Suppressor macrophage (primary cell): ENCODE measurements around the gene LRRC37B.
"Not testable (repeated sequence)": the region's sequence is repeated elsewhere in the genome, so short reads cannot be mapped to it uniquely, and the experiment has no call there.

Experiments
- DNase-seq, 4 experiments: peaks; one replicate each; pipeline ENCODE4 v3.0.0-alpha.2; 2020 to 2022

Gene LRRC37B

GRCh38 chr17:32099686-32100085 is 92.5 kb downstream of the LRRC37B start:
- no peak for DNase-seq

GRCh38 chr17:32100323-32100722 is 93.1 kb downstream of the LRRC37B start:
- not testable (repeated sequence) for DNase-seq

GRCh38 chr17:32100971-32101631 is 93.9 kb downstream of the LRRC37B start:
- DNase-seq, result peak in 3 of 4 experiments; percentile 18 to 32 (median 20)

GRCh38 chr17:32102172-32102571 is 95.0 kb downstream of the LRRC37B start:
- DNase-seq, result no peak

- no peak for DNase-seq
These were observed 95.5 kb downstream of the LRRC37B start for GRCh38 chr17:32102646-32103186.
